DOHH2 (cell line): ENCODE results near the gene QDPR.

Experiments used
- H3F3A ChIP-seq: fragments of 200-600 bp; sonication (generic), shearing (Covaris generic); 2 replicates; pipeline ENCODE4 v1.6.0; 2016; ENCODE audit warnings: antibody characterized with exemption, mild to moderate bottlenecking; ENCODE audit not compliant: control insufficient read depth, insufficient read depth
- H3K27ac ChIP-seq: fragments of 200-600 bp; sonication (generic); 2 replicates; pipeline ENCODE4 v1.5.1; 2014; ENCODE audit warnings: low read depth, mild to moderate bottlenecking, low read length, moderate library complexity
- H3K27me3 ChIP-seq: fragments of 200-600 bp; sonication (generic); 2 replicates; pipeline ENCODE4 v1.6.1; 2014; ENCODE audit warnings: mild to moderate bottlenecking, low read length, mixed read lengths; ENCODE audit not compliant: control insufficient read depth
- H3K36me3 ChIP-seq: fragments of 200-600 bp; sonication (generic); 2 replicates; pipeline ENCODE4 v1.6.1; 2014; ENCODE audit warnings: mild to moderate bottlenecking, low read length, moderate library complexity, mixed read lengths; ENCODE audit not compliant: control insufficient read depth
- H3K4me1 ChIP-seq: fragments of 200-600 bp; sonication (generic); 2 replicates; pipeline ENCODE4 v1.6.1; 2014; ENCODE audit warnings: mild to moderate bottlenecking, low read length, mixed read lengths; ENCODE audit not compliant: control insufficient read depth
- H3K4me2 ChIP-seq: fragments of 200-600 bp; sonication (generic); 2 replicates; pipeline ENCODE4 v1.6.0; 2014; ENCODE audit warnings: mild to moderate bottlenecking, low read length, moderate library complexity
- H3K4me3 ChIP-seq: fragments of 200-600 bp; sonication (generic); 2 replicates; pipeline ENCODE4 v1.5.1; 2014; ENCODE audit warnings: mild to moderate bottlenecking, low read length, mixed read lengths
- H3K79me2 ChIP-seq: fragments of 200-600 bp; sonication (generic); 2 replicates; pipeline ENCODE4 v1.6.1; 2014; ENCODE audit warnings: mild to moderate bottlenecking, low read length, mixed read lengths; ENCODE audit not compliant: control insufficient read depth
- H3K9me2 ChIP-seq: fragments of 200-600 bp; sonication (generic); replicated peaks from 2 replicates; pipeline ENCODE4 v1.6.1; 2014; ENCODE audit warnings: mild to moderate bottlenecking, low read length, mixed read lengths; ENCODE audit not compliant: control insufficient read depth
- H3K9me3 ChIP-seq: fragments of 200-600 bp; sonication (generic); 2 replicates; pipeline ENCODE4 v1.6.1; 2014; ENCODE audit warnings: antibody characterized with exemption, low read length, mixed read lengths; ENCODE audit not compliant: control insufficient read depth, insufficient read depth
- H4K20me1 ChIP-seq: fragments of 200-600 bp; sonication (generic); 2 replicates; pipeline ENCODE4 v1.6.0; 2014; ENCODE audit warnings: low read depth, mild to moderate bottlenecking, antibody characterized with exemption, low read length, moderate library complexity; ENCODE audit not compliant: control insufficient read depth, insufficient read depth
- EZH2phosphoT487 ChIP-seq: fragments of 200-600 bp; sonication (generic); IDR thresholded peaks from 2 replicates; pipeline ENCODE4 v1.6.1; 2017; ENCODE audit warnings: borderline replicate concordance, mild to moderate bottlenecking, antibody characterized with exemption, low read length, moderate library complexity, mixed read lengths
- TF ChIP-seq, protein P1 (sequence below): fragments of 200-600 bp; sonication (generic); IDR thresholded peaks from one replicate; pipeline ENCODE4 v1.5.1; 2014; ENCODE audit warnings: antibody characterized with exemption, mild to moderate bottlenecking, low read depth, low read length; ENCODE audit not compliant: poor library complexity, severe bottlenecking

Gene QDPR

DNA sequence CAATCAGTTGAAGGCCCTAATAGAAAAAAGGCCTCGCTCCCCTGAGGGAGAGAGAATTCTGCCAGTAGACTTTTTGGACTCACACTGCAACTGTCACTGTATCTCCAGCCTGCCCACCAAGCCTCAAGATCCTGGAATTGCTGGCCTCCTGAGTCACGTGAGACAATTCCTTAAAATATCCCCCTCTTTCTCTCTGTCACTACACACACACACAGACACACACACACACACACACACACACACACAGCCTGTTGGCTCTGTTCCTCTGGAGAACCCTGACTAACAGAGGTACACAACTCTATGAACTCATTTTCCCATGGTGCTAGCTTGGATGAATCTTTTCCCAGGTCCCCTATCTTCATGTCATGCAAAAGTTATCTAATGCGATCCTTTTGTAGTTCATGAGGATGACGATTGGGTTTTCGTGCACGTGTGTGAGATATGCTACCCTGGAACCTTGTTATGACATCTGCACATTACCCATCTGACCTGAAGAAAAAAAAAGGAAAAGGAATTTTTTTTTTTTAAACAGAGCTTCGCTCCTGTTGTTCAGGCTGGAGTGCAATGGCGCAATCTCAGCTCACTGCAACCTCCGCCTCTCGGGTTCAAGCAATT lies 16.8 kb upstream of the QDPR start:
- H3K79me2 ChIP-seq: no peaks in the 10 kb centered on the region
- H3K4me1 ChIP-seq: no peaks in the 10 kb centered on the region
- H3K27me3 ChIP-seq: peaks cover 23% of the 10 kb centered on the region
- no peaks in the 10 kb centered on the region for H3K9me3 ChIP-seq
- TF ChIP-seq, protein P1, sequence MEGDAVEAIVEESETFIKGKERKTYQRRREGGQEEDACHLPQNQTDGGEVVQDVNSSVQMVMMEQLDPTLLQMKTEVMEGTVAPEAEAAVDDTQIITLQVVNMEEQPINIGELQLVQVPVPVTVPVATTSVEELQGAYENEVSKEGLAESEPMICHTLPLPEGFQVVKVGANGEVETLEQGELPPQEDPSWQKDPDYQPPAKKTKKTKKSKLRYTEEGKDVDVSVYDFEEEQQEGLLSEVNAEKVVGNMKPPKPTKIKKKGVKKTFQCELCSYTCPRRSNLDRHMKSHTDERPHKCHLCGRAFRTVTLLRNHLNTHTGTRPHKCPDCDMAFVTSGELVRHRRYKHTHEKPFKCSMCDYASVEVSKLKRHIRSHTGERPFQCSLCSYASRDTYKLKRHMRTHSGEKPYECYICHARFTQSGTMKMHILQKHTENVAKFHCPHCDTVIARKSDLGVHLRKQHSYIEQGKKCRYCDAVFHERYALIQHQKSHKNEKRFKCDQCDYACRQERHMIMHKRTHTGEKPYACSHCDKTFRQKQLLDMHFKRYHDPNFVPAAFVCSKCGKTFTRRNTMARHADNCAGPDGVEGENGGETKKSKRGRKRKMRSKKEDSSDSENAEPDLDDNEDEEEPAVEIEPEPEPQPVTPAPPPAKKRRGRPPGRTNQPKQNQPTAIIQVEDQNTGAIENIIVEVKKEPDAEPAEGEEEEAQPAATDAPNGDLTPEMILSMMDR: no peak
- TF ChIP-seq EZH2phosphoT487: no peak
- H3K4me2 ChIP-seq: no peak overlapping the region
- H4K20me1 ChIP-seq: no peaks in the 10 kb centered on the region
- no peaks in the 10 kb centered on the region for H3K9me2 ChIP-seq
- no peak overlapping the region for H3K4me3 ChIP-seq
- no peak overlapping the region for H3K27ac ChIP-seq
- H3F3A ChIP-seq: no peaks in the 10 kb centered on the region
- H3K36me3 ChIP-seq: no peaks in the 10 kb centered on the region

DNA sequence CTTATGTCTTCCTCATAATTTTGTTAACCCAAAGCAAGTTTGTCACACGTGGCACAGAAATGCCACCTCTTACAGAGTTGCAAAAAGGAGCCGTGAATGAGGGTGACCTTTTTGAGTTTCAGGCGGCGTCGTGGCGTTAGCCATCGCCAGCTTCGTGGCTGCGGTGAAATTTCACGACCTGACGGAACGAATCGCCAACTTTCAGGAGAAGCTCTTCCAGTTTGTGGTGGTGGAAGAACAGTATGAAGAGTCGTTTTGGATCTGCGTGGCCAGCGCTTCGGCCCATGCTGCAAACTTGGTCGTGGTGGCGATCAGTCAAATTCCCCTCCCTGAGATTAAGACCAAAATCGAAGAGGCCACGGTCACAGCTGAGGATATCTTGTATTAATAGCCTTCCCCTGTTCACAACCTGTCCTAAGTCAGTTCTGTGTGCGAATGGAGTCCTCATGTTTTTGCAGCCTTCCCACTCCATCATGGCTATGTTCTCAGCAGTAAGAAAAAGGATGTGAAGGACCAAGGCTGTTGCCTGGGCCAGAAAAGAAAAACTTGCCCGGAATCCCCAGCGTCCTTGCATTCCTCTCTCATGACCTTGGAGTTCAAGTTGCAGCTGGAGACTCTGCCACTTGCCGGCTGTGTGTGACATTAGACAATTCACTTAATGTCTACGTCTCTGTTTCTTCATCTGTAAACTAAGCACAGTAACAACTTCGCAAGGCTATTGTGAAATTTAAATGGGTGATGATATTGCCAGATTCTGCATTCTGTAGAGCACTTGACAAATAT lies 15.0 kb upstream of the QDPR start:
- Histone ChIP-seq H3K27me3 (peaks cover 21% of the 10 kb centered on the region), H3K79me2 (no peaks in the 10 kb centered on the region), H3K4me2 (no peak overlapping the region), H3K36me3 (no peaks in the 10 kb centered on the region), H3F3A (no peaks in the 10 kb centered on the region), H4K20me1 (no peaks in the 10 kb centered on the region), H3K4me3 (no peak overlapping the region), H3K9me2 (no peaks in the 10 kb centered on the region), H3K4me1 (no peaks in the 10 kb centered on the region), H3K9me3 (no peaks in the 10 kb centered on the region), H3K27ac (no peak overlapping the region)
- no peak for TF ChIP-seq EZH2phosphoT487
- TF ChIP-seq, protein P1: no peak

DNA sequence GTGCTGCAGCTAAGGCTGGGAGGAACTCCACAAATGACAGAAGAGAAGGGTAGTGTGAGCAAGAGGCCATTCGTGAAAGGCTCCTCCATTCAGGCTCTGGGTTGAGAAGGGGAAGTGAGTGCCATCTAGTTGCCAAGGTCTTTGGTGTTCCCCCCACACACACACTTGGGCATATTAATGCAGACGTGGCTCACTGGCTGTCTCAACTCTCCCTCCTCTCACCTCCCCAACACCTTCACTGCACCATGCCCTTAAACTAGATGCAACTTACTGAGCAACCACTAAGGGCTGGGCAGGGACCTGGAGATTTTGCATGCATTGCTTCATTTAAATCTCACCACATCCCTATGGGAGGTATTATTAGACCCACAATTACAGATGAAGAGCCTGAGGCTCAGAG lies 11.8 kb upstream of the QDPR start:
- H3K36me3 ChIP-seq: no peaks in the 10 kb centered on the region
- H3K9me3 ChIP-seq: no peaks in the 10 kb centered on the region
- no peak overlapping the region for H3K27ac ChIP-seq
- peaks cover 20% of the 10 kb centered on the region for H3K27me3 ChIP-seq
- H4K20me1 ChIP-seq: no peaks in the 10 kb centered on the region
- no peak overlapping the region for H3K4me3 ChIP-seq
- no peak for TF ChIP-seq EZH2phosphoT487
- TF ChIP-seq, protein P1: no peak
- no peaks in the 10 kb centered on the region for H3K9me2 ChIP-seq
- H3K4me1 ChIP-seq: no peaks in the 10 kb centered on the region
- no peak overlapping the region for H3K4me2 ChIP-seq
- no peaks in the 10 kb centered on the region for H3F3A ChIP-seq
- no peaks in the 10 kb centered on the region for H3K79me2 ChIP-seq
